ENCODE data around the gene OR4N2. TPM values are rescaled to one million over a fixed set of nuclear protein-coding genes. Genes with fewer than 3 reads are reported as not detected.

OR4N2 gene
- total and polyA plus RNA-seq, 10 of the 15 experiments (the other 5 are each of a cell fraction or from before 2014, with no cell fraction given): not detected

Other genes starting within 250 kb of the OR4N2 start
Only the 7 nearest of the 10 such genes appear.
- gene OR11H2, start 89.9 kb upstream of the OR4N2 start, total RNA-seq (2014; rRNA removed): not detected in 2 replicates
- not detected in 2 replicates for gene OR11H2, start 89.9 kb upstream of the OR4N2 start, total RNA-seq (2014; rRNA removed; fragmentation: Illumina TruSeq; extraction: Trizol)
- gene OR11H2, start 89.9 kb upstream of the OR4N2 start, total RNA-seq (2021): not detected in 2 replicates
- not detected in 2 replicates for gene OR11H2, start 89.9 kb upstream of the OR4N2 start, polyA plus RNA-seq (2011; rRNA removed)
- not detected in 2 replicates for gene OR11H2, start 89.9 kb upstream of the OR4N2 start, polyA plus RNA-seq (2014; fragmentation: Illumina TruSeq; extraction: Trizol)
- not detected for gene OR11H2, start 89.9 kb upstream of the OR4N2 start, polyA plus RNA-seq (2014; fragmentation: Nextera tagmentation; extraction: Ambion mirVana)
- not detected in 2 replicates for gene OR11H2, start 89.9 kb upstream of the OR4N2 start, polyA plus RNA-seq (2014; rRNA removed)
- not detected for gene OR11H2, start 89.9 kb upstream of the OR4N2 start, polyA plus RNA-seq (2016; fragmentation: Nextera tagmentation; extraction: Ambion mirVana)
- not detected in 2 replicates for gene OR4Q3, start 60.2 kb upstream of the OR4N2 start, total RNA-seq (2014; rRNA removed)
- not detected in 2 replicates for gene OR4Q3, start 60.2 kb upstream of the OR4N2 start, total RNA-seq (2014; rRNA removed; fragmentation: Illumina TruSeq; extraction: Trizol)
- not detected in 2 replicates for gene OR4Q3, start 60.2 kb upstream of the OR4N2 start, total RNA-seq (2021)
- gene OR4Q3, start 60.2 kb upstream of the OR4N2 start, polyA plus RNA-seq (2011; rRNA removed): not detected in 2 replicates
- gene OR4Q3, start 60.2 kb upstream of the OR4N2 start, polyA plus RNA-seq (2014; fragmentation: Illumina TruSeq; extraction: Trizol): not detected in 2 replicates
- gene OR4Q3, start 60.2 kb upstream of the OR4N2 start, polyA plus RNA-seq (2014; fragmentation: Nextera tagmentation; extraction: Ambion mirVana): not detected
- gene OR4Q3, start 60.2 kb upstream of the OR4N2 start, polyA plus RNA-seq (2014; rRNA removed): not detected in 2 replicates
- gene OR4Q3, start 60.2 kb upstream of the OR4N2 start, polyA plus RNA-seq (2016; fragmentation: Nextera tagmentation; extraction: Ambion mirVana): not detected
- gene OR4M1, start 30.3 kb upstream of the OR4N2 start, total RNA-seq (2014; rRNA removed): not detected in 2 replicates
- not detected in 2 replicates for gene OR4M1, start 30.3 kb upstream of the OR4N2 start, total RNA-seq (2014; rRNA removed; fragmentation: Illumina TruSeq; extraction: Trizol)
- gene OR4M1, start 30.3 kb upstream of the OR4N2 start, total RNA-seq (2021): not detected in 2 replicates
- gene OR4M1, start 30.3 kb upstream of the OR4N2 start, polyA plus RNA-seq (2011; rRNA removed): not detected in 2 replicates
- gene OR4M1, start 30.3 kb upstream of the OR4N2 start, polyA plus RNA-seq (2014; fragmentation: Illumina TruSeq; extraction: Trizol): not detected in 2 replicates
- not detected for gene OR4M1, start 30.3 kb upstream of the OR4N2 start, polyA plus RNA-seq (2014; fragmentation: Nextera tagmentation; extraction: Ambion mirVana)
- gene OR4M1, start 30.3 kb upstream of the OR4N2 start, polyA plus RNA-seq (2014; rRNA removed): not detected in 2 replicates
- gene OR4M1, start 30.3 kb upstream of the OR4N2 start, polyA plus RNA-seq (2016; fragmentation: Nextera tagmentation; extraction: Ambion mirVana): not detected
- not detected in 2 replicates for gene OR4K2, start 71.4 kb downstream of the OR4N2 start, total RNA-seq (2014; rRNA removed)
- gene OR4K2, start 71.4 kb downstream of the OR4N2 start, total RNA-seq (2014; rRNA removed; fragmentation: Illumina TruSeq; extraction: Trizol): not detected in 2 replicates
- not detected in 2 replicates for gene OR4K2, start 71.4 kb downstream of the OR4N2 start, total RNA-seq (2021)
- not detected in 2 replicates for gene OR4K2, start 71.4 kb downstream of the OR4N2 start, polyA plus RNA-seq (2011; rRNA removed)
- not detected in 2 replicates for gene OR4K2, start 71.4 kb downstream of the OR4N2 start, polyA plus RNA-seq (2014; fragmentation: Illumina TruSeq; extraction: Trizol)
- not detected for gene OR4K2, start 71.4 kb downstream of the OR4N2 start, polyA plus RNA-seq (2014; fragmentation: Nextera tagmentation; extraction: Ambion mirVana)
- not detected in 2 replicates for gene OR4K2, start 71.4 kb downstream of the OR4N2 start, polyA plus RNA-seq (2014; rRNA removed)
- gene OR4K2, start 71.4 kb downstream of the OR4N2 start, polyA plus RNA-seq (2016; fragmentation: Nextera tagmentation; extraction: Ambion mirVana): not detected
- gene OR4K5, start 116.8 kb downstream of the OR4N2 start, total RNA-seq (2014; rRNA removed): not detected in 2 replicates
- not detected in 2 replicates for gene OR4K5, start 116.8 kb downstream of the OR4N2 start, total RNA-seq (2014; rRNA removed; fragmentation: Illumina TruSeq; extraction: Trizol)
- gene OR4K5, start 116.8 kb downstream of the OR4N2 start, total RNA-seq (2021): not detected in 2 replicates
- not detected in 2 replicates for gene OR4K5, start 116.8 kb downstream of the OR4N2 start, polyA plus RNA-seq (2011; rRNA removed)
- gene OR4K5, start 116.8 kb downstream of the OR4N2 start, polyA plus RNA-seq (2014; fragmentation: Illumina TruSeq; extraction: Trizol): not detected in 2 replicates
- gene OR4K5, start 116.8 kb downstream of the OR4N2 start, polyA plus RNA-seq (2014; fragmentation: Nextera tagmentation; extraction: Ambion mirVana): not detected
- gene OR4K5, start 116.8 kb downstream of the OR4N2 start, polyA plus RNA-seq (2014; rRNA removed): not detected in 2 replicates
- gene OR4K5, start 116.8 kb downstream of the OR4N2 start, polyA plus RNA-seq (2016; fragmentation: Nextera tagmentation; extraction: Ambion mirVana): not detected
- not detected in 2 replicates for gene OR4K1, start 127.1 kb downstream of the OR4N2 start, total RNA-seq (2014; rRNA removed)
- gene OR4K1, start 127.1 kb downstream of the OR4N2 start, total RNA-seq (2014; rRNA removed; fragmentation: Illumina TruSeq; extraction: Trizol): not detected in 2 replicates
- not detected in 2 replicates for gene OR4K1, start 127.1 kb downstream of the OR4N2 start, total RNA-seq (2021)
- not detected in 2 replicates for gene OR4K1, start 127.1 kb downstream of the OR4N2 start, polyA plus RNA-seq (2011; rRNA removed)
- gene OR4K1, start 127.1 kb downstream of the OR4N2 start, polyA plus RNA-seq (2014; fragmentation: Illumina TruSeq; extraction: Trizol): not detected in 2 replicates
- gene OR4K1, start 127.1 kb downstream of the OR4N2 start, polyA plus RNA-seq (2014; fragmentation: Nextera tagmentation; extraction: Ambion mirVana): not detected
- gene OR4K1, start 127.1 kb downstream of the OR4N2 start, polyA plus RNA-seq (2014; rRNA removed): not detected in 2 replicates
- gene OR4K1, start 127.1 kb downstream of the OR4N2 start, polyA plus RNA-seq (2016; fragmentation: Nextera tagmentation; extraction: Ambion mirVana): not detected
- not detected in 2 replicates for gene OR4K15, start 171.8 kb downstream of the OR4N2 start, total RNA-seq (2014; rRNA removed)
- gene OR4K15, start 171.8 kb downstream of the OR4N2 start, total RNA-seq (2014; rRNA removed; fragmentation: Illumina TruSeq; extraction: Trizol): not detected in 2 replicates
- gene OR4K15, start 171.8 kb downstream of the OR4N2 start, total RNA-seq (2021): not detected in 2 replicates
- not detected in 2 replicates for gene OR4K15, start 171.8 kb downstream of the OR4N2 start, polyA plus RNA-seq (2011; rRNA removed)
- not detected in 2 replicates for gene OR4K15, start 171.8 kb downstream of the OR4N2 start, polyA plus RNA-seq (2014; fragmentation: Illumina TruSeq; extraction: Trizol)
- gene OR4K15, start 171.8 kb downstream of the OR4N2 start, polyA plus RNA-seq (2014; fragmentation: Nextera tagmentation; extraction: Ambion mirVana): not detected
- gene OR4K15, start 171.8 kb downstream of the OR4N2 start, polyA plus RNA-seq (2014; rRNA removed): not detected in 2 replicates
- not detected for gene OR4K15, start 171.8 kb downstream of the OR4N2 start, polyA plus RNA-seq (2016; fragmentation: Nextera tagmentation; extraction: Ambion mirVana)